Stimulated activated naive CD8-positive, alpha-beta T cell treated with anti-CD3 and anti-CD28 coated beads, Interleukin-15, amount 100 ng/mL, for 72 hours (primary cell): ENCODE results near the gene WDR5.

Source experiments
- ATAC-seq: fragments of 150-1000 bp; cut with Tn5 transposase; 2 replicates; pipeline ENCODE4 v1.10.0; 2021; ENCODE audit warnings: mild to moderate bottlenecking, moderate library complexity
- DNase-seq, 2 donors: peaks; one replicate each; pipeline ENCODE4 v3.0.0; 2021 to 2022
- H3K27ac Mint-ChIP-seq, 2 donors: one replicate each; pipeline ENCODE4 v1.8.0; 2022; ENCODE audit warnings: mild to moderate bottlenecking in 2 of 2, mixed read lengths in 2 of 2, moderate library complexity in 2 of 2
- H3K27me3 Mint-ChIP-seq: one replicate; pipeline ENCODE4 v1.8.0; 2022; ENCODE audit warnings: mixed read lengths
- H3K4me1 Mint-ChIP-seq: one replicate; pipeline ENCODE4 v1.8.0; 2022; ENCODE audit warnings: mild to moderate bottlenecking, mixed read lengths
- H3K4me3 Mint-ChIP-seq, 2 donors: one replicate each; pipeline ENCODE4 v1.8.0; 2022; ENCODE audit warnings: mild to moderate bottlenecking in 2 of 2, mixed read lengths in 2 of 2, moderate library complexity in 1 of 2
- H3K9me3 Mint-ChIP-seq, 2 donors: one replicate each; pipeline ENCODE4 v1.8.0; 2022; ENCODE audit warnings: mixed read lengths in 2 of 2

WDR5 gene

GRCh38 chr9:134174526-134175290 is 38.8 kb downstream of the WDR5 start:
- Mint-ChIP-seq H3K9me3 (no peaks in the 10 kb centered on the region), H3K27me3 (peaks cover 30% of the 10 kb centered on the region), H3K4me1 (peaks cover 10% of the 10 kb centered on the region), H3K27ac (no peak overlapping the region), H3K4me3 (no peak overlapping the region)
- no peak for DNase-seq
- ATAC-seq = no peak

- peak; percentile 41 for ATAC-seq
- Mint-ChIP-seq H3K4me1 (peaks cover 16% of the 10 kb centered on the region), H3K27ac (no peak overlapping the region), H3K9me3 (no peaks in the 10 kb centered on the region), H3K27me3 (peaks cover 36% of the 10 kb centered on the region), H3K4me3 (no peak overlapping the region)
- DNase-seq = no peak
Observed at GRCh38 chr9:134175291-134175807, 39.5 kb downstream of the WDR5 start.

DNA sequence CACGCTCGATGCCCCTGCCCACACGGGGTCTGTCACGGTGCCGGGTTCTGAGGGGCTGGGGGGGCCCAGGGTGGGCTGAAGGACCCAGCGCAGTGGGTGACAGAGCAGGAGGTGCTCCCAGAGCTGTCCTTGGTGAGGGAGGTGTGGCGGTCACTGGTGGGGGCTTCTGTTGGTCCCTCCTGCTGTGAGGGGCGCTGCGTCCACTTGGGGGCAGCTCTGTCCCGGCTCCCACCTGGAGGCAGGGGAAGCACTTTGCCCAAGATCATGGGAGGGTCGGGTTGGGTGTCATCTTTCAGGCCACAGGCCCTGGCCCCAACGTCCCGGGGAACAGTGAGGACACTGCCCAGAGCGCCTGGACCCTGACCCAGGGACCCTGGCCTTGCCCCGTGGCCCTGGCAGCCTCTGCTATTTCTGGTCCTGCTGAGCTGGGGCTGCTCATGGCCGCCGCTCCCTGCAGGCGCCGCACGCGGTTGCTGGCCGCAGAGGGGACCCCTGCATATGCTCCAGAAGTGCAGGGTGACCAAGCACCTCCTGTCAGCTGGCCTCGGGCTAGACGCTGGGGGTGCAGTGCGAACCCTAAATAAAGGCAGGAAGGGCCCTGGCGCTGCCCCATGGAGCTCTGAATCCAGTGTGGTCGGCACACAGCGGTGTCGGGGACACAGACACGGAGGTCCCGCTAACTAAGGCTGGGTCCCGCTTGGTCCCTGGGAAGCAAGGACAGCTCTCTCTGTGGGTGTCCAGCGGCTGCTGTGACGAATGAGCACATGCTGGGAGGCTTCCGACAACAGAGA is 40.1 kb downstream of the WDR5 start:
- Mint-ChIP-seq H3K9me3 (no peaks in the 10 kb centered on the region), H3K27me3 (peaks cover 41% of the 10 kb centered on the region), H3K27ac (no peak overlapping the region), H3K4me1 (peaks cover 19% of the 10 kb centered on the region), H3K4me3 (no peak overlapping the region)
- DNase-seq (no peak), ATAC-seq (peak; percentile 4)

- ATAC-seq (no peak), DNase-seq (no peak)
- peaks cover 21% of the 10 kb centered on the region for H3K4me1 Mint-ChIP-seq
- no peak overlapping the region for H3K27ac Mint-ChIP-seq
- no peaks in the 10 kb centered on the region for H3K9me3 Mint-ChIP-seq
- no peak overlapping the region for H3K4me3 Mint-ChIP-seq
- peaks cover 41% of the 10 kb centered on the region for H3K27me3 Mint-ChIP-seq
Observed at GRCh38 chr9:134176599-134176968, 40.7 kb downstream of the WDR5 start.

GRCh38 chr9:134177186-134177585 is 41.3 kb downstream of the WDR5 start:
- H3K27ac Mint-ChIP-seq = peak overlapping the region in 1 of 2 donors; percentile 9
- H3K9me3 Mint-ChIP-seq = peaks cover 0 to under 1% of the 10 kb centered on the region in 2 donors
- no peak overlapping the region for H3K4me3 Mint-ChIP-seq
- DNase-seq = no peak
- ATAC-seq = no peak
- H3K27me3 Mint-ChIP-seq = peaks cover 41% of the 10 kb centered on the region
- H3K4me1 Mint-ChIP-seq = peaks cover 27% of the 10 kb centered on the region

- ATAC-seq (no peak), DNase-seq (no peak)
- Mint-ChIP-seq H3K4me1 (peaks cover 33% of the 10 kb centered on the region), H3K4me3 (no peak overlapping the region), H3K9me3 (peaks cover 6 to 7% of the 10 kb centered on the region in 2 donors), H3K27ac (peak overlapping the region in 1 of 2 donors; percentile 9), H3K27me3 (peaks cover 41% of the 10 kb centered on the region)
Observed at GRCh38 chr9:134177624-134178393, 41.9 kb downstream of the WDR5 start.

DNA sequence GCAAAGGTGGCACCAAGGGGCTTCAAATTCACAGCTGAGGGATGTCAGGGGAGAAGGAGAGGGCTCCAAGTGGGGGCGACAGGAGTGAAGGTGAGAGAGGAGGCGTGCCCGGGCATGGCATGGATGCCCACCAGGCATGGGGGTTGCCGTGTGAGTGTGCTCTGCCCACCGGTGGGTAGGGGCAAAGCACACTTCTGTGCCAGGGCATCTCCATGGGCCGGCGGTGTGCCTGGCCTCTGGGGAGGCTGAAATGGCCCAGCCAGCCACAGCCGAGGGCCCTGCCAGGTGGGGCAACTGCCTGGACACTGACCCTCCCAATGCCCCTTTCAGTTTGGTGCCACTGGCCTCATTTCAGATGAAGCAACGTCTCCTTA is 42.5 kb downstream of the WDR5 start:
- no peak overlapping the region for H3K27ac Mint-ChIP-seq
- peaks cover 34% of the 10 kb centered on the region for H3K4me1 Mint-ChIP-seq
- no peak overlapping the region for H3K4me3 Mint-ChIP-seq
- DNase-seq = no peak
- ATAC-seq = no peak
- H3K9me3 Mint-ChIP-seq = peaks cover 8 to 11% of the 10 kb centered on the region in 2 donors
- H3K27me3 Mint-ChIP-seq = peaks cover 41% of the 10 kb centered on the region

GRCh38 chr9:134178768-134179551 is 43.1 kb downstream of the WDR5 start:
- H3K4me1 Mint-ChIP-seq = peaks cover 34% of the 10 kb centered on the region
- peaks cover 8 to 11% of the 10 kb centered on the region in 2 donors for H3K9me3 Mint-ChIP-seq
- DNase-seq (no peak), ATAC-seq (no peak)
- H3K4me3 Mint-ChIP-seq = no peak overlapping the region
- no peak overlapping the region for H3K27ac Mint-ChIP-seq
- peaks cover 41% of the 10 kb centered on the region for H3K27me3 Mint-ChIP-seq

DNA sequence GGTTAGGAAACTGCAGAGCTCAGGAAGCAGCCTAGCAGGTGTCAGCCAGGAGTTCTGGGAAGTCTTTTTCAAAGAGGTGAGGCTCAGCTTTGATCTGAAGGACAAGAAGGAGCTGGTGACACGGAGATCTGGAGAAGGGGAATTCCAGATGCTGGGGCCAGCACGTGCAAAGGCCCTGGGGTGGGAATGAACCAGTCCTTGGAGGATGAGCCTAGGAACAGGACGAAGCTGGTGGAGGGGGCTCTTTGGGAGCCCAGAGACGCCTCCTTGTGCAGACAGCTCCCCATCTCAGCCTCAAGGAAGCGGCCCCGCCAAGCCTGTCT is 43.7 kb downstream of the WDR5 start:
- Mint-ChIP-seq H3K9me3 (peaks cover 8 to 11% of the 10 kb centered on the region in 2 donors), H3K4me3 (no peak overlapping the region), H3K4me1 (peaks cover 34% of the 10 kb centered on the region), H3K27ac (no peak overlapping the region), H3K27me3 (peaks cover 41% of the 10 kb centered on the region)
- DNase-seq = no peak
- no peak for ATAC-seq

DNA sequence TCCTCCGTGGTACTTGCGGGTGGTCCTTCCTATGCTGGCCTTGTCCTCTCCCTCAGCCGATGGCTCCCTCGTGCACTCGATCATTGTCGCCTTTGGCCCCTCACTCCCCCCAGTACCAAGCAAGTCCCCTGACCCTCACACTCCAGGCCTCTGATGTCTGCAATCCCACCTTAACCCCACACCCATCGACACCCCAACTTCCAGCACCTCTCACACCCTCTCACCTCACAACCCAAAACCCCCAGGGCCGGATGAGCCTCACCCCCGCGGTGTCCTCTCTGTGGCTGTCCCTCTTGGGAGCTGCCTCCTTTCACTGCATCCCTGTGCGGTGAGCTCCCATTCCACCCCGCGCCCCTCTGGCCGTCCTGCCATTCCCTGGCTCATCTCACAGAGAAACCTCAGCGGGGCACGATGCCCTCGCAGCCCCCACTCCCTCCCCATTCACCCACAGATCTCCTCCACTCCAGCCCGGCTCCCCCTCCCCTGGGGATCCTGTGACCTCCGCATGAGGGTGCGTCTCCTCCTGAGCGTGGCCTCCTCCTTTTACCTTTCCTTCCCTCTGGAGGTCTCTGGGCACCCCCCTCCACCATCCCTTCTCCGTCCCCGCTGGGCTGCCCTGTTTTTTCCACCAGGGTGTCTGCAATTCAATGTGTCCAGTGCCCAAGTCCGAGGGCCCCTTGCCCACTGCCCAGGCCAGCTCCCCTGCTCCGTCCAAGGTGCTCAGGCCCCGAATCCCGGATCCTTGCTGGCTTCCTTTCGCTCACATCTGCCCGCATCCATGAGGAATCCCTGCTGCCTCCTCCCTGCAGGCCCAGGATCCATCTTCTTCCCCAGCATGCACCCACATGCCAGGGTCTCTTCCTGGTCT is 44.3 kb downstream of the WDR5 start:
- DNase-seq = no peak
- H3K27me3 Mint-ChIP-seq = peaks cover 35% of the 10 kb centered on the region
- H3K4me3 Mint-ChIP-seq = no peak overlapping the region
- H3K4me1 Mint-ChIP-seq = peaks cover 34% of the 10 kb centered on the region
- peaks cover 8 to 11% of the 10 kb centered on the region in 2 donors for H3K9me3 Mint-ChIP-seq
- no peak for ATAC-seq
- H3K27ac Mint-ChIP-seq = no peak overlapping the region

GRCh38 chr9:134180786-134181647 is 45.1 kb downstream of the WDR5 start:
- H3K27me3 Mint-ChIP-seq = peaks cover 35% of the 10 kb centered on the region
- H3K4me1 Mint-ChIP-seq = peaks cover 42% of the 10 kb centered on the region
- no peak overlapping the region for H3K4me3 Mint-ChIP-seq
- H3K27ac Mint-ChIP-seq = no peak overlapping the region
- peaks cover 8 to 11% of the 10 kb centered on the region in 2 donors for H3K9me3 Mint-ChIP-seq
- DNase-seq (no peak), ATAC-seq (no peak)

DNA sequence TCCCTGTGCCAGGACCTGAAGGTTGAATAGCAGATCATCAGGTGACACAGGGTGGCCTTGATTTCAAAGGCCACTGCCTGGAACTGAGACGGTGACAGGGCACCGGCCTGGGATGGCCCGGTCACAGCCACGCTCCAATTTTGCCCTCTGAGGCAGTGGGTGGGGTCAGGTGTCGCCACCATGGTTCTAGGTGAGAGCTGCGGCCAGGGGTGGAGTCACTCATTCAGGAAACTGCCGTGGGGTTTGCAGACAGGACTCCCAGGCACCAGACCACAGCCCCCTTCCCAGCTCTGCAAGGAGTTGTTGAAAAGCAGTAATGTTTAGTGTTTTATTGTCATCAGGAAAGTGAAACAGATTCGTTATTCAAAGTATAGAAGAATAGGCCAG is 45.8 kb downstream of the WDR5 start:
- Mint-ChIP-seq H3K4me3 (no peak overlapping the region), H3K9me3 (peaks cover 8 to 11% of the 10 kb centered on the region in 2 donors), H3K4me1 (peaks cover 47% of the 10 kb centered on the region), H3K27me3 (peaks cover 35% of the 10 kb centered on the region), H3K27ac (peak overlapping the region; percentile 38 to 88)
- DNase-seq = no peak
- peak; percentile 27 for ATAC-seq

- Mint-ChIP-seq H3K4me1 (peaks cover 48% of the 10 kb centered on the region), H3K27me3 (peaks cover 32% of the 10 kb centered on the region), H3K9me3 (peaks cover 8 to 11% of the 10 kb centered on the region in 2 donors), H3K27ac (peak overlapping the region; percentile 42 to 88), H3K4me3 (no peak overlapping the region)
- no peak for DNase-seq
- ATAC-seq = peak; percentile 35
Observed at GRCh38 chr9:134182554-134183085, 46.7 kb downstream of the WDR5 start.
